HG03135 (cell line): ENCODE results near the gene TSPAN15.

Experiments used
- ATAC-seq: cut with Tn5 transposase; IDR thresholded peaks from one replicate; pipeline ENCODE4 v1.9.1; 2021; ENCODE audit warnings: mild to moderate bottlenecking, moderate library complexity; ENCODE audit not compliant: unreplicated experiment

The TSPAN15 gene

GRCh38 chr10:69416695-69417094 lies 34.6 kb upstream of the TSPAN15 start, which contains the start of gene TACR2:
Gene TACR2, minus strand, starts transcription at chr10:69416918. Its CDS starts 595 bp downstream, at chr10:69416323.
- ATAC-seq, result no peak

GRCh38 chr10:69417542-69417941 lies 33.7 kb upstream of the TSPAN15 start:
- no peak for ATAC-seq

GRCh38 chr10:69418052-69418752 lies 33.1 kb upstream of the TSPAN15 start:
- no peak for ATAC-seq

- no peak for ATAC-seq
Measured at GRCh38 chr10:69419096-69419743, 32.0 kb upstream of the TSPAN15 start.

DNA sequence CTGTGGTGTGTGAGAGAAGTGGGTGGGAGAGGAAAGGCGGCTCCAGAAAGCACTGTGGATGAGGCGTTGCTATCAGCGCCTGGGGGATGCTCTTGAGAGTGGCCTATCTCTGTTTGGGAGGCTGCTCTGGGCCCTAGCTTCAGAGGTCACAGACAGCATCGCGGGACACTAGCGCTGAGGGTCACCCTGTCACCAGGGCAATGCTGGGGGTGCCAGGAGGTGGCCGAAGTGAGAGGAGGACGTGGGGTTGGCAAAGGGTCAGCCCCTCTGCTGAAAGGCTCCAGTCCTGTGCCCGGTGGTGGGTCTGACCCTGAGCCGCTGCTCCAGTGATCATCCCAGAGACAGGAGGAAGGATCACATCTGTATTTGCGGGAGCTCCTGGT lies 31.5 kb upstream of the TSPAN15 start:
- ATAC-seq, result no peak

DNA sequence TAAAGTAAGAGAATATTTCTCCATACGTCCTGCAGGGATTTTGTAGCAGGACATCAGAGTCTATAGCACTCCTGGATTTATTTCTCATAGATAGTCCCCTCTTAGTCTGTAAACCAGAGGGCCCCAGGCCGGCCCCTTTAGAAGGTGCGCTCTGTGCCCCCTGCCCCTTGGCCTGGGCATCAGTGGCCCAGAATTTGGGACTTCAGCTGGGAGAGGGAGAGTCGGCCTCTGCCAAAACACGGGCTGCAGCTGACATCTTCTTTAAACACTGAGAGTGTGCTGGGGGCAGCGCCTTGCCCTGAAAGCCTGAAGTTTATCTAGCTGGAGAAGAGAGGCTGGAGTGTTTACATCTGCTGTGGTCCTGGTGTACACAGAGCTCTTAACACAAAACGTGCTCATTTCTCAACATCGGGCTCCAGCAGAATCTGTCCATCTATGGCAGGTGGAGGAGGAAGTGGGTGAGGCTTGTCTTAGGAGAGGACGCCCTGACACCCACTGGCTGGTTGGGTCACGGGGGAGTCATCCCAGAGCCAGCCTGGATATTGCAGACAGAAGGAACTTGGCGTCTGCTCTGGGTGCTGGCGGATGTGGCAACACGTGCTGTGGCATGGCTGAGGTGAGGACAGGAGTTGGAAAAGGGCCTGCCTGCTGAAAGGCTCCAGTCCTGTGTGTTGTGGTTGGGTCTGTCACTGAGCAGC lies 29.5 kb upstream of the TSPAN15 start:
- ATAC-seq, result no peak

DNA sequence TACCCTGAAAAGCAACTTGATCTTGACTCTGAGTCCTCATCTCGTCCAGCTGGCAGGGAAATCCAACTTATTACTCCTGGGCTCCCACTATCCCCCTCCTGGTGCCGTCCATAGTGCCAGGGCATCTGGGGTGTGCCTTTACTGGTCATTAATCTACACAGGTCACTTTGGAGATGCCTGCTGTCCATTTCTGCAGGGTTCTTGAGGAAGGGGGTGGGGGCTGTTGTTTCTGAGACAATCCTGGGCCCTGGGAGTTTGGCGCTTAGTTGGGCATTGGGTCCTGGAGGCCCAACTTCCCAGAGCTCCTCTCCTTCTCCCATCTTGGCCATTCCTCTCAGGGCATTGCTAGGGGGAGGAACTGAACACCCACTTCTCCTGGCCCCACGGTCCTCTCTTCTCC lies 28.6 kb upstream of the TSPAN15 start:
- ATAC-seq, result no peak

DNA sequence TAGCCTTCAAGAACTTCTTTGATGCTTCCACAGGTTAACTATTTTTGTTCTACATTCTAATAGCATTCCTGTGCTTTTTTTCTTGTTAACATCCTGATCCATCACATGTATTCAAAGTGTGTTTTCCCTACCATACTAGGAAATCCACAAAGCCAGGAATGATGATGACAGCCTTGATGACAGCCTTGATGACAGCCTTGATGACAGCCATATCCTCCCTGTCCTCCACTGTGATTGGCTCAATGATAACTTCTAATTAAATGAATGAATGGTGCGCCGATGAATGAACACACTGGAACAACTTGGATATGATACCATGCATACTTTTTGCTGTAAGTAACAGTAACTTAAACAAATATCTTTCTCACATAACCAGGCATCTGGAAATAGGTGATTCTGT lies 26.2 kb upstream of the TSPAN15 start:
- ATAC-seq, result no peak

DNA sequence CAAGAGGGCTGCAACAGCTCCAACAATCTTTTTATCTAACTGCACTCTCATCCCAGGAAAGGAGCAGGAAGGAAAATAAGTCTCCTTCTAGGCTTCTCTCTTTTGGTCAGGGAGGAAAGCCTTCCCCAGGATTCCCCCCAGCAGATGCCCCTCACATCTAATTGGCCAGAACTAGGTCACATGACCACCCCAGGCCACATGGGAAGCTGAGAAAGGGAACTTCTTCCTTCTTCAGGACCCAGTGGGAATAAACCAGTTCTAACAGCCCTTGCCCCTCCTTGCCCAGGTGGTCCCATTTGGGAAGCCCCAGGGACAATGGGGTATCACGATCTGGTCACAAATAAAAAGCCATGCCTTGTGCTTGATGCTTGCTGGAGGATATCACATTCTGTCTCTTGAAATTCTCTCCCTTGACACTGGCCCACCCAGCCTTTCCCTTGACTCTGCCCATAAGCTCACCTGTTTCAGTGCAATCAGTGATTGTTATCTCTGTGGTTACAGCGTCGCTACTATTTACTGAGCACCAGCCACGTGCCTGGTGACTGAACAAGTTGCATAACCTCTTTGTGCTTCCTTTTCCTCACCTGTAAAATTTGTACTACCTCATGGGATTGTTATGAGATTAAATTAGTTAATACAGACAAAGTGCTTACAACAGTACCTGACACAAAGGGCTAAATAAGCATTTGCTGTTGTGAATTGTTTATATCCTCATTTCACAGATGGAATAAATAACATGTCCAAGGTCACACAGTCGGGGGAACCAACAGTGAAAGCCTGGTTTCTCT lies 25.6 kb upstream of the TSPAN15 start:
- ATAC-seq, result no peak

GRCh38 chr10:69426376-69426727 lies 24.9 kb upstream of the TSPAN15 start:
- no peak for ATAC-seq

DNA sequence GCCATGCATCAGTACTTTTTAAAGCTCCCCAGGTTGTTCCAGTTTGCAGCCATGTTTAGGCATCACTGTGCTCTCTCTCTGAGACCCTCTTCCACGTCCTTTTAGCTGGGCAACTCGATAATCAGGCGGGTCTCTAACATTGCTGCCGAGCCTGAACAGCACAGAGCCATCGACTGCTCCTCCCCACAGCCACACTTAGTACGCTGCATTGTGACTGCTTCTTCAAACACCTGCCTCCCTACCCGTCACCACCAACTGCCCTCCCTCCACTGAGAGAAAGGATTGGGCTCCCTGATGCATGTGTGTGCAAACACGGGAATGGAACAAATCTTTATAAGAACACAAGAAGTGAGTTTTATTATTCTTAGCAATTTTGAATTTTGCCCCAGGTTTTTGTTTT lies 23.1 kb upstream of the TSPAN15 start:
- no peak for ATAC-seq

GRCh38 chr10:69434169-69434568 lies 17.1 kb upstream of the TSPAN15 start:
- ATAC-seq, result no peak

- no peak for ATAC-seq
Measured at GRCh38 chr10:69434926-69435325, 16.3 kb upstream of the TSPAN15 start.

GRCh38 chr10:69435966-69436520 lies 15.2 kb upstream of the TSPAN15 start:
- ATAC-seq, result no peak

DNA sequence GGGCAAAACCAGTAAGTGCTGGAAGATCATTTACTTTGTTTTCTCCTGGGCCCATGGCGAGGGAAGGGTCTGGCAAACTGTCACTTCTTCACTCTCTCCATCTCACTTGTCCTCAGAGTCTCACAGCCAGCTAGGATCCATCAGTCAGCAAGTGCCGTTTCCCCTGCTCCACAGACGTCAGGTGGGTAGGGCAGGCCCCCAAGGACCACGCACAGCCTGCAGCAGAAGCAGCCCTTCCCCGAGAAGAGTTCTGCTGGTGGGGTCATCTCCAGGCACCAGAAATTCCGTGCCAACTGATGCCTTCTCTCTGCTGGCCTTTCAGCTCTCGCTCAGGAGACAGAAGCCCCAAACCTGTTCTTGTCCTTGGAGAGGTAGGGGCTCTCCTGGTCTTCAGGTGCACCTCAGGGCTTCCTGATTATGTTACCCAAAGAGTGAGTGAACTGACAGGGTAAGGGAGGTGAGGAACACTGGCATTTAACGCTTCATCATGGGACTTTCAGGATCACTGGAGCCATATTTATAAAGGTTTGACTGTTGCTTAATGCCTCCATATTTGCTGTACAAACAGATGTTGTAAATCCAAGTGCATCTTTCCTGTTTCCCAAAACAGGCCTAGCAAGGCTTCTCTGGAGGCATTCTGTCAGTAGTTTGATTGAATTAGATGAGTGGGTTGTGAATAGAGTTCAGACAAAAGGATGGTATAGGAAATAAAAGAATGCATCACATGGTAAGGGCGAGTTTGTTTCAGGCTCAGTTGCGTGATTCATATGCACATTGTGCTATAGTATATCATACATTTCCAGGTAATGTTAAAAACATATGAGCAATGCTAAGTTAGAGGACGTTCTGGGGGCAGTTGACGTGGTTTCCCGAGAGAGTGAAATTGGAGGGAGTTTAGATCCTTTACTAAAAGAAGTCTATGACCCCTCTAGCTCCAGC lies 13.7 kb upstream of the TSPAN15 start:
- ATAC-seq, result no peak

GRCh38 chr10:69438536-69439349 lies 12.5 kb upstream of the TSPAN15 start:
- ATAC-seq, result no peak

- no peak for ATAC-seq
Measured at GRCh38 chr10:69439350-69439739, 11.9 kb upstream of the TSPAN15 start.

DNA sequence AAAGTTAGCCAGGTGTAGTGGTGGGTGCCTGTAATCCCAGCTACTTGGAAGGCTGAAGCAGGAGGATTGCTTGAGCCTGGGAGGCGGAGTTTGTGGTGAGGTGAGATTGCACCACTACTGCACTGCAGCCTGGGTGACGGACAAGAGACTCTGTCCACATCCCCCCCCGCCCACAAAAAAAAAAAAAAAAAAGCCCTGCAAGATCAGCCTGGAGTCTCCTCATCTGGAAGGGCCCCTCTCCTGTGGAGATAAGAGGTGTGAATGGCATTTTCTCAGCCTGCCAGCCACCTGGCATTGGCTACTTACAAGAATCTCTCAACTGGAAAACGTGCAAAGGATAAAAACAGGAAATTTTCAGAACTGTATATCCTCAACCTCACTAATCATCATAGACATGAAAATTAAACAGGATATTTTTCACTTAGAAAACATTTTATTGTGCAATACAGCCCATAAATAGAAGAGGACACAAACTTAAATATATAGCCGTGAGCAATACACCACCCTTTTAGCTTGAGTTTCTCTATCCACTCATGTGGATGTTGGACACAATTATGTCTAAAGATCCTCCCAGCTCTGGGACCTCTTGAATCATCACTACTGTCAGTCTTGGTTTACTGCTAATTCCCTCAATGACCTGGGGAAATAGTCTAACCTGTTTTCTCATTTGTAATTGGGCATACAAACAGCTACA lies 11.3 kb upstream of the TSPAN15 start:
- no peak for ATAC-seq

- ATAC-seq, result no peak
Measured at GRCh38 chr10:69443354-69443753, 7.9 kb upstream of the TSPAN15 start.
